Measurements from ENCODE around the gene ST3GAL4.

The ST3GAL4 gene

GRCh38 chr11:126339073-126339862, 16.2 kb upstream of the ST3GAL4 start (continued):
- TF ChIP-seq, protein P1, sequence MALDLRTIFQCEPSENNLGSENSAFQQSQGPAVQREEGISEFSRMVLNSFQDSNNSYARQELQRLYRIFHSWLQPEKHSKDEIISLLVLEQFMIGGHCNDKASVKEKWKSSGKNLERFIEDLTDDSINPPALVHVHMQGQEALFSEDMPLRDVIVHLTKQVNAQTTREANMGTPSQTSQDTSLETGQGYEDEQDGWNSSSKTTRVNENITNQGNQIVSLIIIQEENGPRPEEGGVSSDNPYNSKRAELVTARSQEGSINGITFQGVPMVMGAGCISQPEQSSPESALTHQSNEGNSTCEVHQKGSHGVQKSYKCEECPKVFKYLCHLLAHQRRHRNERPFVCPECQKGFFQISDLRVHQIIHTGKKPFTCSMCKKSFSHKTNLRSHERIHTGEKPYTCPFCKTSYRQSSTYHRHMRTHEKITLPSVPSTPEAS (tag by site-specific recombination; IDR thresholded peaks at IDR 0.05) = no peak
- TF ChIP-seq SP3 (tag by site-specific recombination; IDR thresholded peaks at IDR 0.05) (no peak), ZBTB20 (tag by site-specific recombination; IDR thresholded peaks at IDR 0.05) (no peak), ZNF843 (tag by site-specific recombination; IDR thresholded peaks at IDR 0.05) (no peak)
- TF ChIP-seq, protein P2, sequence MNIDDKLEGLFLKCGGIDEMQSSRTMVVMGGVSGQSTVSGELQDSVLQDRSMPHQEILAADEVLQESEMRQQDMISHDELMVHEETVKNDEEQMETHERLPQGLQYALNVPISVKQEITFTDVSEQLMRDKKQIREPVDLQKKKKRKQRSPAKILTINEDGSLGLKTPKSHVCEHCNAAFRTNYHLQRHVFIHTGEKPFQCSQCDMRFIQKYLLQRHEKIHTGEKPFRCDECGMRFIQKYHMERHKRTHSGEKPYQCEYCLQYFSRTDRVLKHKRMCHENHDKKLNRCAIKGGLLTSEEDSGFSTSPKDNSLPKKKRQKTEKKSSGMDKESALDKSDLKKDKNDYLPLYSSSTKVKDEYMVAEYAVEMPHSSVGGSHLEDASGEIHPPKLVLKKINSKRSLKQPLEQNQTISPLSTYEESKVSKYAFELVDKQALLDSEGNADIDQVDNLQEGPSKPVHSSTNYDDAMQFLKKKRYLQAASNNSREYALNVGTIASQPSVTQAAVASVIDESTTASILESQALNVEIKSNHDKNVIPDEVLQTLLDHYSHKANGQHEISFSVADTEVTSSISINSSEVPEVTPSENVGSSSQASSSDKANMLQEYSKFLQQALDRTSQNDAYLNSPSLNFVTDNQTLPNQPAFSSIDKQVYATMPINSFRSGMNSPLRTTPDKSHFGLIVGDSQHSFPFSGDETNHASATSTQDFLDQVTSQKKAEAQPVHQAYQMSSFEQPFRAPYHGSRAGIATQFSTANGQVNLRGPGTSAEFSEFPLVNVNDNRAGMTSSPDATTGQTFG (tag by site-specific recombination; IDR thresholded peaks at IDR 0.05; ENCODE audit: borderline replicate concordance) = no peak

DNA sequence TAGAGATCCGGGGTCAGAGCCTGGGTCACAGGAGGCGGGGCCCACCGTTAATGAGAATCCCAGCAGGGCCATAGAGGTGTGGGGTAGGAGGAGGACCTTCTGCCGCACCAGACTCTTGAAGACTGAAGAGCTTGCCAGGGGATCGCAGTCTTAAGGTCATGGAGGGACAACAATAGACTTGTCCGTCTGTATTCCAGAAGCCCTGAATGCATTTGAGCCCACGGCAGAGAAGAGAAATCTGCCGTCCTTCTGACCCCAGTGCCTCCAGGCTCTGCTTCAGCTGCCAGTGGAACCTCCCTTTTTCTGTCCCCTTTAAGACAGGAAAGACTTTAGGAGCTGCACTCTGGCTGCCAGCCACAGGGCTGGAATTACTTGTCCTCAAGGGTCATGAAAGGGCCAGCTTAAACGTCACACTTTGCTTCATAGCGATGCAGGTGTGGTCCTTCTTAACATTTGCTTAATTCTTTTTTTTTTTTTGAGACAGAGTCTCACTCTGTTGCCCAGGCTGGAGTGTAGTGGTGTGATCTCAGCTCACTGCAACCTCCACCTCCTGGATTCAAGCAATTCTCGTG, 15.5 kb upstream of the ST3GAL4 start:
- ChIA-PET POLR2A (interaction anchor here (0.7 kb wide), 1 partner anchor 342 kb away, joined by 3 read pairs; no protein-coding TSS in a partner anchor), CTCF (no interaction called here)
- H3K27ac ChIP-seq (ENCODE audit: extremely low read depth, low read depth, low read length) = no peak overlapping the region
- H3K36me3 ChIP-seq (ENCODE audit: control insufficient read depth in 2 of 2, insufficient read depth in 1 of 2, low read length in 2 of 2) = peaks cover 0 to 5% of the 10 kb centered on the region in 2 experiments; a peak in 1 of 3 replicates
- no peak overlapping the region for H3K4me3 ChIP-seq (ENCODE audit: low read depth, low read length)
- no peaks in the 10 kb centered on the region for H3K9me3 ChIP-seq (ENCODE audit: control insufficient read depth, insufficient read depth, low read depth, low read length)
- no peaks in the 10 kb centered on the region for H3K4me1 ChIP-seq (ENCODE audit: control insufficient read depth, insufficient read depth, low read length)
- TF ChIP-seq ZNF704 (tag by site-specific recombination; IDR thresholded peaks at IDR 0.05) (no peak), ZBTB20 (tag by site-specific recombination; IDR thresholded peaks at IDR 0.05) (no peak), SETDB1 (IDR thresholded peaks at IDR 0.05; ENCODE audit: insufficient read length, low read length) (no peak), TRIM28 (IDR thresholded peaks at IDR 0.05; ENCODE audit: borderline replicate concordance, low read length) (no peak), ZNF692 (tag by site-specific recombination; IDR thresholded peaks at IDR 0.05) (0 out of 2 replicates have a peak, but pooled peaks have one; percentile 27)
- TF ChIP-seq, protein P2 (tag by site-specific recombination; IDR thresholded peaks at IDR 0.05; ENCODE audit: borderline replicate concordance) = no peak

DNA sequence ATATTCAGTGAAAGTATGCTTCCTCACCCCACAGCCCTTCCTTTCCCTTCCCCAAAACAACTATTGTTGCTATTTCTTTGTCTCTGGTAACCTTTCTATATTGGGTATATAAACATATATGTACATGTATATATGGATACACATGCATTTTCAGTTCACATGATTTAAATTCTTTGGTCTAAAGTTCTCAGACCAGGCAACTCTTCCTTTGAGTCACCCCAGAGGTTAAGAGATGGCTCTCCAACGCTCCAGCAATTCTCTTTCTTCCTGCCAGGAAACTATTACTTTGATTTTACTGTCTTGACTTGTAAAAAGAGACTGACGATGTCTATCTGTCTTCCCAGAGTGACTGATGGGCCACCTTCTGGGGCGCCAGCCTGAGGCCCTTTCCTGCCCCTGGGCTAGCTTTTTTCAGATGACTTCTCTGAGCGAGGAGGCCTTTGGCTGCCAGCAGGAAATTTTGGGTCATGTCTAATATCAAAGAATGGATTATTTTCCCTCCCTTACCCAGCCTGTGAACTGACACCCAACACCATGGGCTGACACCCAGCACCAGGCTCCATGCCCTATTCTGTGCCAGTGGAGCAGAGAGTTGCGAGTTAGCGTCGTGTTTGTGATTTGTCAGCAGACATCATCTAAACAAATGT, 14.4 kb upstream of the ST3GAL4 start:
- Histone ChIP-seq H3K4me1 (ENCODE audit: control insufficient read depth, insufficient read depth, low read length) (no peaks in the 10 kb centered on the region), H3K36me3 (ENCODE audit: control insufficient read depth in 2 of 2, insufficient read depth in 1 of 2, low read length in 2 of 2) (peaks cover 0 to 5% of the 10 kb centered on the region in 2 experiments; a peak in 1 of 3 replicates)
- TF ChIP-seq ZNF837 (tag by site-specific recombination; IDR thresholded peaks at IDR 0.05) (no peak), ZNF416 (tag by site-specific recombination; IDR thresholded peaks at IDR 0.05) (no peak), YY2 (tag by site-specific recombination; IDR thresholded peaks at IDR 0.05) (no peak), ZNF426 (tag by site-specific recombination; IDR thresholded peaks at IDR 0.05) (no peak), CTCF (tag by site-specific recombination; IDR thresholded peaks at IDR 0.05) (no peak), KLF16 (tag by site-specific recombination; IDR thresholded peaks at IDR 0.05) (no peak), GLIS1 (tag by site-specific recombination; IDR thresholded peaks at IDR 0.05) (no peak), ZSCAN16 (tag by site-specific recombination; IDR thresholded peaks at IDR 0.05) (no peak)

More for the DNA sequence above, 14.4 kb upstream of the ST3GAL4 start:
- no peaks in the 10 kb centered on the region for H3K9me3 ChIP-seq (ENCODE audit: control insufficient read depth, insufficient read depth, low read depth, low read length)
- H3K27ac ChIP-seq (ENCODE audit: extremely low read depth, low read depth, low read length) = no peak overlapping the region
- ChIA-PET CTCF (interaction anchor here (1.2 to 1.8 kb wide), 2 partner anchors 30 to 650 kb away, joined by 3 to 6 read pairs; no protein-coding TSS in a partner anchor), POLR2A (no interaction called here)
- H3K4me3 ChIP-seq (ENCODE audit: low read depth, low read length) = no peak overlapping the region
